Kidney glomerular epithelial cell (primary cell): ENCODE data around the gene ME1.

Source experiments
- DNase-seq: peaks from one replicate; lab custom pipeline; 2025; lab: John Stamatoyannopoulos, UW

Gene ME1

GRCh38 chr6:83190626-83191025 lies 240.2 kb downstream of the ME1 start:
- no peak for DNase-seq

GRCh38 chr6:83188501-83188900 lies 242.3 kb downstream of the ME1 start:
- no peak for DNase-seq

- DNase-seq: no peak
These were observed 245.8 kb downstream of the ME1 start for GRCh38 chr6:83185096-83185495.

GRCh38 chr6:83183082-83183828 lies 247.6 kb downstream of the ME1 start:
- DNase-seq: peak; percentile 32

GRCh38 chr6:83182114-83182513 lies 248.7 kb downstream of the ME1 start:
- no peak for DNase-seq

- DNase-seq: no peak
These were observed 250.4 kb downstream of the ME1 start for GRCh38 chr6:83180426-83180950.

- no peak for DNase-seq
These were observed 254.6 kb downstream of the ME1 start for GRCh38 chr6:83176246-83176645.

GRCh38 chr6:83169511-83169910 lies 261.3 kb downstream of the ME1 start:
- DNase-seq: no peak

- DNase-seq: no peak
These were observed 261.7 kb downstream of the ME1 start for GRCh38 chr6:83169106-83169505.

GRCh38 chr6:83168556-83168955 lies 262.3 kb downstream of the ME1 start:
- DNase-seq: no peak

GRCh38 chr6:83167726-83168278 lies 263.0 kb downstream of the ME1 start:
- DNase-seq: no peak
